Measurements from ENCODE around the gene AKAP1. TPM values are rescaled to one million over a fixed set of nuclear protein-coding genes. Genes with fewer than 3 reads are reported as not detected.

The AKAP1 gene
- total RNA-seq, 4 donors from 2014 or later = 78.6 to 154 (median 95.4) TPM

GRCh38 chr17:57117798-57118197 is 32.8 kb downstream of the AKAP1 start:
- no peak for ATAC-seq
- Histone ChIP-seq H3K36me3 (peaks cover 4 to 98% of the 10 kb centered on the region in 2 donors), H3K27ac (no peak overlapping the region), H3K27me3 (no peaks in the 10 kb centered on the region), H3K4me3 (no peak overlapping the region), H3K9me3 (no peaks in the 10 kb centered on the region), H3K4me1 (peaks cover 0 to 36% (median 0%) of the 10 kb centered on the region in 3 donors)
- no peak for TF ChIP-seq EP300 (IDR thresholded peaks at IDR 0.05)
- TF ChIP-seq CTCF (IDR thresholded peaks at IDR 0.05) = no peak
- no peak for TF ChIP-seq POLR2AphosphoS5 (IDR thresholded peaks at IDR 0.05)
- no peak for TF ChIP-seq POLR2A (IDR thresholded peaks at IDR 0.05)
- 75 to 100% methylated on average over 2 of the region's 4 CpGs for WGBS, 2 donors (ENCODE audit: low coverage in 1 of 2)

GRCh38 chr17:57120814-57121213 is 35.8 kb downstream of the AKAP1 start:
- no peak overlapping the region for H3K27ac ChIP-seq
- TF ChIP-seq POLR2AphosphoS5 (IDR thresholded peaks at IDR 0.05) = no peak
- no peak for TF ChIP-seq POLR2A (IDR thresholded peaks at IDR 0.05)
- TF ChIP-seq EP300 (IDR thresholded peaks at IDR 0.05) = no peak
- no peak for TF ChIP-seq CTCF (IDR thresholded peaks at IDR 0.05)
- H3K36me3 ChIP-seq = peaks cover 4 to 100% of the 10 kb centered on the region in 2 donors
- no peaks in the 10 kb centered on the region for H3K27me3 ChIP-seq
- H3K4me1 ChIP-seq = peaks cover 0 to 18% (median 0%) of the 10 kb centered on the region in 3 donors
- no peak for ATAC-seq
- no peak overlapping the region for H3K4me3 ChIP-seq
- H3K9me3 ChIP-seq = no peaks in the 10 kb centered on the region

GRCh38 chr17:57121308-57122042 is 36.4 kb downstream of the AKAP1 start:
- peaks cover 0 to 18% (median 0%) of the 10 kb centered on the region in 3 donors for H3K4me1 ChIP-seq

GRCh38 chr17:57124053-57124452 is 39.0 kb downstream of the AKAP1 start:
- Histone ChIP-seq H3K27ac (no peak overlapping the region), H3K36me3 (peaks cover 0 to 73% of the 10 kb centered on the region in 2 donors), H3K4me1 (peaks cover 0 to 18% (median 0%) of the 10 kb centered on the region in 3 donors), H3K27me3 (no peaks in the 10 kb centered on the region), H3K9me3 (no peaks in the 10 kb centered on the region), H3K4me3 (no peak overlapping the region)
- 70 to 72% methylated on average over 4 of the region's 4 CpGs for WGBS, 2 donors (ENCODE audit: low coverage in 1 of 2)
- no peak for ATAC-seq
- TF ChIP-seq CTCF (IDR thresholded peaks at IDR 0.05) (no peak), POLR2AphosphoS5 (IDR thresholded peaks at IDR 0.05) (no peak), POLR2A (IDR thresholded peaks at IDR 0.05) (no peak), EP300 (IDR thresholded peaks at IDR 0.05) (no peak)

More at GRCh38 chr17:57121308-57122042, 36.4 kb downstream of the AKAP1 start:
- no peaks in the 10 kb centered on the region for H3K9me3 ChIP-seq
- H3K36me3 ChIP-seq = peaks cover 4 to 99% of the 10 kb centered on the region in 2 donors
- no peak overlapping the region for H3K4me3 ChIP-seq
- no peak for ATAC-seq
- H3K27me3 ChIP-seq = no peaks in the 10 kb centered on the region
- 37 to 47% methylated on average over 5 to 12 of the region's 12 CpGs for WGBS, 2 donors (ENCODE audit: low coverage in 1 of 2)
- peak overlapping the region in 1 of 4 donors; percentile 10 for H3K27ac ChIP-seq
- TF ChIP-seq EP300 (IDR thresholded peaks at IDR 0.05) = no peak
- no peak for TF ChIP-seq POLR2AphosphoS5 (IDR thresholded peaks at IDR 0.05)
- TF ChIP-seq CTCF (IDR thresholded peaks at IDR 0.05) = peak; percentile 29 to 48 (median 43)

- no peak for TF ChIP-seq POLR2AphosphoS5 (IDR thresholded peaks at IDR 0.05)
- no peak for TF ChIP-seq CTCF (IDR thresholded peaks at IDR 0.05)
- TF ChIP-seq EP300 (IDR thresholded peaks at IDR 0.05) = no peak
- TF ChIP-seq POLR2A (IDR thresholded peaks at IDR 0.05) = no peak
- no peaks in the 10 kb centered on the region for H3K27me3 ChIP-seq
- H3K4me3 ChIP-seq = no peak overlapping the region
- peaks cover 0 to 15% (median 0%) of the 10 kb centered on the region in 3 donors for H3K4me1 ChIP-seq
- no peak for ATAC-seq
- peaks cover 0 to 59% of the 10 kb centered on the region in 2 donors for H3K36me3 ChIP-seq
- H3K27ac ChIP-seq = no peak overlapping the region
- WGBS, 2 donors (ENCODE audit: low coverage in 1 of 2) = 85% methylated on average over 2 of the region's 2 CpGs; no CpG with 5 or more reads in 1 of the 2 donors
- H3K9me3 ChIP-seq = no peaks in the 10 kb centered on the region
Measured at GRCh38 chr17:57125406-57125805, 40.4 kb downstream of the AKAP1 start.

All from gastroesophageal sphincter (tissue), 4 donors.